ENCODE measurements around the gene LSP1.
"Not testable (repeated sequence)": the region's sequence is repeated elsewhere in the genome, so short reads cannot be mapped to it uniquely, and the experiment has no call there.

LSP1 gene

GRCh38 chr11:1852877-1853276, at the start of gene LSP1:
LSP1 (plus strand) TSS chr11:1853084; CDS start chr11:1853145, 61 bp downstream.
- no peak for DNase-seq

DNA sequence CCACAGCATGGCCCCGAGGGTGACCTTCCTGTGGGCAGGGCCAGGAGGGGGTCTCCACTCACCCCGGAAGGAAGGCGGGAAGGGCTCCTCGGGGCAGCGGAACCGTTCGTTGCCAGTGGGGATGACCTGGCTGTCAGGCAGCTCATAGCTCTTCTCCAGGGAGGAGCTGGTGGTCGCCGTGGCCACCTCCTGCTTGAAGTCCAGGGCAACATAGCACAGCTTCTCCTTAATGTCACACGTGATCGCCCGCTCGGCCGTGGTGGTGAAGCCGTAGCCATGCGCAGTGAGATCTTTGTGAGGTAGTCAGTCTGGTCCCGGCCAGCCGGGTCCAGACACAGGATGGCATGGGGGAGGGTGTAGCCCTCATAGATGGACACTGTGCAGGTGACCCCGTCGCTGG, 49.6 kb upstream of the LSP1 start:
- no peak for DNase-seq

DNA sequence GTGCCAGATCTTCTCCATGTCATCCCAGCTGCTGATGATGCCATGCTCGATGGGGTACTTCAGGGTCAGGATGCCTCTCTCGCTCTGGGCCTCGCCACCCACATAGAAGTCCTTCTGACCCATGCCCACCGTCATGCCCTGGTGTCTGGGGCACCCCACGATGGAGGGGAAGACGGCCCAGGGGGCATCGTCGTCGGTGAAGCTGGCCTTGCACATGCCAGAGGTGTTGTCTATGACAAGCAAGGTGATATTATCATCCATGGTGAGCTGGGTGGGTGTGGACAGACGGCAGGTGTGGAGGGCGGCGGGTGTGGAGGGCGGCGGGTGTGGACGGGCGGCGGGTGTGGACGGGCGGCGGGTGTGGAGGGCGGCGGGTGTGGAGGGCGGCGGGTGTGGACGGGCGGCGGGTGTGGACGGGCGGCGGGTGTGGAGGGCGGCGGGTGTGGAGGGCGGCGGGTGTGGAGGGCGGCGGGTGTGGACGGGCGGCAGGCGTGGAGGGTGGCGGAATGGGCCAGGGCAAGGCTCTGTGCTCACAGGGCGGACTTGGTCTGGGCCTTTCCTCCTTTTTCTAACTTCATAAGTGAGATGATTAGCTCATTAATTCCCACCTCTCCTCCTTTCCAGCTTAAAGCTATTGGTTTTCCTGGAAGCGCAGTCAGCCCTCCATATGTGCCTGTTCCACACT, 48.9 kb upstream of the LSP1 start:
- DNase-seq, result not testable (repeated sequence)

GRCh38 chr11:1805525-1805924, 47.4 kb upstream of the LSP1 start:
- DNase-seq, result no peak

DNA sequence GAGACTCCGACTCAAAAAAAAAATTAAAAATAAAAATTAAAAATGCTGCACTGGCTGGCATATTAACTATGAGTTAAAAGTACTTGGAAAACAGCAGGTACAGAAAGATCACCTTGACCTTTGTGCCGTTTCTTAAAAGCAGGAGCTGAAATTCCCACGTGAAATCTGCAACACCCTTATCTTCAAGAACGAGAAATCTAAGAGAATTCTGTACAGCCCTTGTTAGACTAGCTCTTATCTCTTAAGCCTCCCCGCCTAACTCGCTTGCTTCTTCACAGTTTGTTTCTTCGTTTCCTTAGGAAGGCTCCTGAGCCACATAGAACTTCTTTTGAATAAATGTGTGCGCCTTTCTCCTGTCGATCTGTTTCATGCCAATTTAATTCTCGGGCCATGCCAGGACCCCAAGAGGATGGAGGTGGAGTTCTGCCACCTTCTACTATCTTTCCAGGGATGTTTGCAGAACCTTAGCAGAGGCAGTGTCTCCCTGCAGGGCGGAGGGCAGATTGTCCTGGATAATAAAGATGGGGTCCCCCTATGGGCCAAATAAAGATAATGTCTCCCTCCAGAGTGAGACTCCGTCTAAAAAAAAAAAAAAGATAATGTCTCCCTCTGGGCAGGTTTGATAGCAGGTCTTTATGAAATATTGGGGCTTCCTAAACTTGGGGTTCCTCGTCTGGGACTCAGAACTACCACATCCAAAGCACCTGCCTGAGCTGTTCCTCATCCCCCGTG, 45.5 kb upstream of the LSP1 start:
- no peak for DNase-seq

DNA sequence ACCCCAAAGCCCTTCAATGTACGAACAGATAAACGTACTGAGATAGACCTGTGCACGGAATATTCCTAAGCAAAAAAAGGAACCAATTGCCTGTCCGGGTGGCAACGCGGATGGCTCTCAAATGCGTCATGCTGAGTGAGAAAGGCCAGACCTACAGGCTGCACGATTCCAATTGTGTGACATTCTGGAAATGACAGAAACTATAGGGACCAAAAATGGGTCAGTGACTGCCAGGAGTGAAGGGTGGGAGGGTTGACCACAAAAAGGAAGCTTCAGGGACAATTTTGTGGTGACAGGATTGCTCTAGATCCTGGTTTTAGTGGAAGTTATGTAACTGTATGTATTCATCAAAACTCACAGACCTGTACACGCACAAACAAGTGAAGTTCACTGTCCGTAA, 42.1 kb upstream of the LSP1 start:
- DNase-seq, result no peak

GRCh38 chr11:1812274-1812673, 40.6 kb upstream of the LSP1 start:
- no peak for DNase-seq

DNA sequence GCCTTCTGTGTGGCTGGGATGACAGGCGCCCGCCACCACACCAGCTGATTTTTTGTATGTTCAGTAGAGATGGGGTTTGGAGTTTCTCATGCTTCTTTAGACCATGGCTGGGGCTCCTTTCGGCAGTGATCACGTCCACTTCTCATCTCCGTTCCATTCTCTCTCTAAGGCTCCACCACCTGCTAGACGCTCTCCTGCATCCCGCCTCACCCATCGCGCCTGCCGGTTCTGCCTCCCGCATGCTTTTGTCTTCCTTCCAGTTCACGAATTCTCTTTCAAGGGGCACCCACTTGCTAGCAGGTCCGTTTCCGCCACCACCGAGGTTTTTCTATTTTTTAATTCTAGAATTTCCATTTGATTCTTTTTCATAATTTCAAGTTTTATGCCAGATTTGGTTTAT, 40.1 kb upstream of the LSP1 start:
- DNase-seq, result no peak

- DNase-seq, result not testable (repeated sequence)
Measured at GRCh38 chr11:1813356-1813755, 39.5 kb upstream of the LSP1 start.

- DNase-seq, result no peak
Measured at GRCh38 chr11:1814691-1815090, 38.2 kb upstream of the LSP1 start.

DNA sequence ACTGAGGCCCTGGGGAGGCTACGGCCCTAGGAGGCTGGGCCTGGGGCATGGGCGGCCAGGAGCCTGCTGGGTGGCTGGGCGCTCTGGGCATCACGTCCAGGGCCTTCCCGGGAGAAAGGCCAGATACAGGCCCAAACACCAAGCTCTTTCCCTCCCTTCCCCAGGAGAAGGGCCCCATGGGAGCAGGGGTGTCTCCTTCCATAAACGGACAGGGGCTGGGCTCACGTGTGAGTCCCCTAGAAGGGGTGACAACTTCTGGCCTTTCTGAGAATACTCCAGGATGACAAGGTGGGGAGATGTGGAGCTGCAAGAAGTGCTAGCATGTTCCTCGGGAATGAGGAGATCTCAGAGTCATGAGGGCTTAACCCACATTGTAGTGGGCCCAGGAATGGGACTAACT, 37.6 kb upstream of the LSP1 start:
- no peak for DNase-seq

- DNase-seq, result no peak
Measured at GRCh38 chr11:1815751-1816150, 37.1 kb upstream of the LSP1 start.

GRCh38 chr11:1817000-1817399, 35.9 kb upstream of the LSP1 start:
- no peak for DNase-seq

DNA sequence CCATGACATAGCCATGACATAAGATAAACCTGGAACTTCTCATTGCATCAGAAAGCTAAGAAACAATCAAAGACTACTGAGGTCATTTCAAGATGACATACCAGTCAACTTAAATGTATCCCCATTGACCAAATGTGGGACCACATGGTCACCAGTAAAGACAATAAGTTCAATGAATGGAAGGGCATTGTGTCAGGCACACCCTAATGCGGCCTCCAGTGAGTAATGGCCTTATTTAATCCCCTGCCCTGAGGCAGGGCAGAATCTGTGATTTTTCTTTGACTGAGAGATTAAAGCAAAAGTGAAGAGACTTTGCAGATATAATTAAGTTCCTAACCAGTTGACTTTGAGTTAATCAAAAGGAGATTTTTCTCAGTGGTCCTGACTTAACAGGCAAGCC, 35.4 kb upstream of the LSP1 start:
- no peak for DNase-seq

GRCh38 chr11:1819074-1819473, 33.8 kb upstream of the LSP1 start:
- no peak for DNase-seq

GRCh38 chr11:1820463-1821325, 32.2 kb upstream of the LSP1 start:
- no peak for DNase-seq

DNA sequence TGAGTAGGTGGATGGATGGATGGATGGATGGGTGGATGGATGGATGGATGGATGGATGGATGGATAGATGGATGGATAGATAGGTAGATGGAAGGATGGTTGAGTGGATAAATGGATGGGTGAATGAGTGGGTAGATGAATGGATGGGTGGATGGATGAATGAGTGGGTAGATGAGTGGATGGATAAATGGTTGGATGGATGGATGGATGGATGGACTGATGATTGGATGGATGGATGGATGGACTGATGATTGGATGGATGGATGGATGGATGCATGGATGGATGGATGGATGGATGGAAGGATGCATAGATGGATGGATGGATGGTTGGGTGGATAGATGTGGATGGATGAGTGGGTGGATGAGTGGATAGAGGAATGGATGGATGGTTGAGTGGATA, 31.3 kb upstream of the LSP1 start:
- no peak for DNase-seq

- DNase-seq, result no peak
Measured at GRCh38 chr11:1822648-1823375, 30.1 kb upstream of the LSP1 start.

- DNase-seq, result no peak
Measured at GRCh38 chr11:1823376-1824220, 29.3 kb upstream of the LSP1 start.

GRCh38 chr11:1824221-1825038, 28.5 kb upstream of the LSP1 start:
- no peak for DNase-seq
